OCI-LY1 (cell line): ENCODE results near the gene TARS2.

ENCODE experiments used
- H2AFZ ChIP-seq: fragments of 200-600 bp; sonication (generic), shearing (Covaris generic); 2 replicates; pipeline ENCODE4 v1.6.0; 2014; ENCODE audit warnings: antibody characterized with exemption, mild to moderate bottlenecking, low read length
- H3F3A ChIP-seq: fragments of 200-600 bp; sonication (generic), shearing (Covaris generic); 2 replicates; pipeline ENCODE4 v1.6.0; 2014; ENCODE audit warnings: mild to moderate bottlenecking, antibody characterized with exemption, low read length, moderate library complexity; ENCODE audit not compliant: insufficient read depth
- H3K27ac ChIP-seq: fragments of 200-600 bp; sonication (generic); 2 replicates; pipeline ENCODE4 v1.5.1; 2014; ENCODE audit warnings: low read length, mixed run types, mild to moderate bottlenecking, low read depth; ENCODE audit not compliant: poor library complexity, severe bottlenecking
- H3K27me3 ChIP-seq: fragments of 200-600 bp; sonication (generic); 2 replicates; pipeline ENCODE4 v1.6.0; 2014; ENCODE audit warnings: antibody characterized with exemption, mild to moderate bottlenecking, low read length, moderate library complexity; ENCODE audit not compliant: insufficient read depth
- H3K36me3 ChIP-seq: fragments of 200-600 bp; sonication (generic); 2 replicates; pipeline ENCODE4 v1.6.1; 2014; ENCODE audit warnings: mild to moderate bottlenecking, antibody characterized with exemption, low read length, moderate library complexity, mixed read lengths; ENCODE audit not compliant: insufficient read depth
- H3K4me1 ChIP-seq: fragments of 200-600 bp; sonication (generic); 2 replicates; pipeline ENCODE4 v1.5.1; 2014; ENCODE audit warnings: mild to moderate bottlenecking, low read length, moderate library complexity; ENCODE audit not compliant: insufficient read depth, severe bottlenecking
- H3K4me2 ChIP-seq: fragments of 200-600 bp; sonication (generic), shearing (Covaris generic); 2 replicates; pipeline ENCODE4 v1.6.1; 2014; ENCODE audit warnings: low read length
- H3K4me3 ChIP-seq: fragments of 200-600 bp; sonication (generic); 2 replicates; pipeline ENCODE4 v1.5.1; 2014; ENCODE audit warnings: low read length, low read depth, mild to moderate bottlenecking, mixed read lengths; ENCODE audit not compliant: poor library complexity, severe bottlenecking
- H3K79me2 ChIP-seq: fragments of 200-600 bp; shearing (Covaris generic); 2 replicates; pipeline ENCODE4 v1.6.1; 2016; ENCODE audit warnings: mixed run types, low read length, mixed read lengths; ENCODE audit not compliant: insufficient read depth
- H3K9ac ChIP-seq: fragments of 200-600 bp; sonication (generic), shearing (Covaris generic); 2 replicates; pipeline ENCODE4 v1.6.1; 2014; ENCODE audit warnings: mild to moderate bottlenecking, low read length, mixed read lengths
- H3K9me2 ChIP-seq: fragments of 200-600 bp; sonication (generic), shearing (Covaris generic); 2 replicates; pipeline ENCODE4 v1.6.1; 2014; ENCODE audit warnings: low read depth, mild to moderate bottlenecking, low read length, mixed read lengths
- H3K9me3 ChIP-seq: fragments of 200-600 bp; shearing (Covaris generic); 2 replicates; pipeline ENCODE4 v1.6.1; 2014; ENCODE audit warnings: low read length, mixed read lengths
- H4K20me1 ChIP-seq: fragments of 200-600 bp; sonication (generic), shearing (Covaris generic); 2 replicates; pipeline ENCODE4 v1.6.0; 2016; ENCODE audit warnings: mild to moderate bottlenecking, low read length; ENCODE audit not compliant: insufficient read depth
- CTCF ChIP-seq: fragments of 200-600 bp; sonication (generic), shearing (Covaris generic); IDR thresholded peaks from 2 replicates; pipeline ENCODE4 v1.5.1; 2017; ENCODE audit warnings: mild to moderate bottlenecking, antibody characterized with exemption, low read length, moderate library complexity, mixed read lengths
- EZH2 ChIP-seq: fragments of 200-600 bp; sonication (generic), shearing (Covaris generic); IDR thresholded peaks from 2 replicates; pipeline ENCODE4 v1.8.0; 2017; ENCODE audit warnings: borderline replicate concordance, mixed run types, mild to moderate bottlenecking, antibody characterized with exemption, low read length, moderate library complexity, mixed read lengths

Gene TARS2

GRCh38 chr1:150474869-150475268 is 12.3 kb upstream of the TARS2 start:
- no peaks in the 10 kb centered on the region for H4K20me1 ChIP-seq
- no peak overlapping the region for H3K4me2 ChIP-seq
- no peaks in the 10 kb centered on the region for H3K27me3 ChIP-seq
- TF ChIP-seq EZH2 (no peak), CTCF (no peak)
- H3F3A ChIP-seq: no peaks in the 10 kb centered on the region
- H3K9me2 ChIP-seq: no peaks in the 10 kb centered on the region
- no peaks in the 10 kb centered on the region for H3K4me1 ChIP-seq
- no peak overlapping the region for H3K4me3 ChIP-seq
- H3K9me3 ChIP-seq: no peaks in the 10 kb centered on the region
- no peak overlapping the region for H2AFZ ChIP-seq
- no peak overlapping the region for H3K27ac ChIP-seq
- no peaks in the 10 kb centered on the region for H3K79me2 ChIP-seq
- peaks cover 34% of the 10 kb centered on the region for H3K36me3 ChIP-seq
- no peak overlapping the region for H3K9ac ChIP-seq

DNA sequence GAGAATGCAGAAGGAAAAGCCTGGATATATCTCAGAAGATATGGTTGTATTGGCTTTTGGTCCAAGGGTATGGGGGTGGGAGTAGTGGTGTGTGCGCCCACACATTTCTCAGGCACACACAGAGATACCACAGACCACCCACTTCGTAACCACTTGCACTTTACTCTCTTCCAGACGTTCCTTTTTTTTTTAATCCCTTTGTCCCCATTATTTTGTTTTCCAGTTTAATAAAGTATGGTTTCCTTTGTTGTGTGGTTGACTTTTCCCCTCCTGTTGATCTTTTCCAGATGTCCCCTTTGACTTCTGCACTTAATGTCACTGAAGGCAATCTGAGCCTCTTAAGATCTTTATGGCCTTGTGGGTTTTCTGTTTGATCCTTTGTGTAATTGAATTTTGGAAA is 10.5 kb upstream of the TARS2 start:
- H2AFZ ChIP-seq: no peak overlapping the region
- H3K4me2 ChIP-seq: no peak overlapping the region
- peaks cover 15% of the 10 kb centered on the region for H3K36me3 ChIP-seq
- H3F3A ChIP-seq: no peaks in the 10 kb centered on the region
- H3K9ac ChIP-seq: no peak overlapping the region
- no peaks in the 10 kb centered on the region for H3K9me2 ChIP-seq
- no peak for TF ChIP-seq EZH2
- TF ChIP-seq CTCF: no peak
- H3K4me3 ChIP-seq: no peak overlapping the region
- H3K4me1 ChIP-seq: no peaks in the 10 kb centered on the region
- H3K27me3 ChIP-seq: no peaks in the 10 kb centered on the region
- H4K20me1 ChIP-seq: no peaks in the 10 kb centered on the region
- H3K9me3 ChIP-seq: no peaks in the 10 kb centered on the region
- no peaks in the 10 kb centered on the region for H3K79me2 ChIP-seq
- H3K27ac ChIP-seq: no peak overlapping the region

DNA sequence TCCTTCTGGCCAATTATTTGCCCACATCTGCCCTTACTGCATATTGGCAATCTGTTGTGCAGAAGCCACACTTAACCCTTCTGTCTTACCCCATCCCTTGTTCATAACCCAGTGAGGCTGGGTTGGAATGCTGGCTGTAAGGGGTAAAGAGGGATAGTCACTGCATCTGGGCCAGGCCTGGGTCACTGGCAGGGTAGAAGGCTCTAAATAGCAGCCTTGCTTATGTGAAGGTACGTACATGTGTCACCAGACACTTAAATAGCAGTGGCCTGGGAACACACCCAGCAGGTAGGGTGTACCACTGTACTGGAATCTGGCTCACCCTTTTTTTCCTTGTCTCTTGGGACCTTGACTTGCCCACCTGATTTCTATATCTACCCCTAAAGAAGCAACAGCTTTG is 9.9 kb upstream of the TARS2 start:
- H3K79me2 ChIP-seq: no peaks in the 10 kb centered on the region

More for the DNA sequence above, 9.9 kb upstream of the TARS2 start:
- H4K20me1 ChIP-seq: no peaks in the 10 kb centered on the region
- TF ChIP-seq CTCF (no peak), EZH2 (no peak)
- no peak overlapping the region for H3K27ac ChIP-seq
- H3K36me3 ChIP-seq: peaks cover 10% of the 10 kb centered on the region
- no peaks in the 10 kb centered on the region for H3K9me2 ChIP-seq
- H3F3A ChIP-seq: no peaks in the 10 kb centered on the region
- H3K4me2 ChIP-seq: no peak overlapping the region
- H3K9ac ChIP-seq: no peak overlapping the region
- no peak overlapping the region for H3K4me3 ChIP-seq
- no peaks in the 10 kb centered on the region for H3K27me3 ChIP-seq
- H3K4me1 ChIP-seq: no peaks in the 10 kb centered on the region
- H2AFZ ChIP-seq: no peak overlapping the region
- no peaks in the 10 kb centered on the region for H3K9me3 ChIP-seq
